Smooth muscle cell (in vitro differentiated cells): ENCODE data around the gene OR2A5. TPM values are rescaled to one million over a fixed set of nuclear protein-coding genes. Genes with fewer than 3 reads are reported as not detected.

Source experiments
- DNase-seq: peaks from one replicate; lab custom pipeline; 2025; ENCODE audit not compliant: unreplicated experiment; lab: John Stamatoyannopoulos, UW
- H2AFZ ChIP-seq: fragments of 200-600 bp; sonication (generic); 2 replicates; pipeline ENCODE4 v1.6.0; 2016; ENCODE audit warnings: antibody characterized with exemption, low read depth, mild to moderate bottlenecking
- H3F3A ChIP-seq: fragments of 200-600 bp; sonication (generic); 2 replicates; pipeline ENCODE4 v1.6.0; 2017; ENCODE audit warnings: antibody characterized with exemption, low read depth
- H3K27ac ChIP-seq: fragments of 200-600 bp; sonication (generic); 2 replicates; pipeline ENCODE4 v1.5.1; 2016; ENCODE audit warnings: low read depth, mild to moderate bottlenecking
- H3K27me3 ChIP-seq: fragments of 200-600 bp; sonication (generic); 2 replicates; pipeline ENCODE4 v1.6.1; 2016; ENCODE audit warnings: low read depth, mild to moderate bottlenecking
- H3K36me3 ChIP-seq: fragments of 200-600 bp; sonication (generic); 2 replicates; pipeline ENCODE4 v1.5.1; 2016; ENCODE audit warnings: low read depth
- H3K4me1 ChIP-seq: fragments of 200-600 bp; sonication (generic); 2 replicates; pipeline ENCODE4 v1.5.1; 2016; ENCODE audit warnings: low read depth
- H3K4me2 ChIP-seq: fragments of 200-600 bp; sonication (generic); 2 replicates; pipeline ENCODE4 v1.6.0; 2016; ENCODE audit warnings: mild to moderate bottlenecking
- H3K4me3 ChIP-seq: fragments of 200-600 bp; sonication (generic); 2 replicates; pipeline ENCODE4 v1.5.1; 2016; ENCODE audit warnings: mild to moderate bottlenecking
- H3K79me2 ChIP-seq: fragments of 200-600 bp; sonication (generic); 2 replicates; pipeline ENCODE4 v1.6.0; 2016; ENCODE audit warnings: low read depth, mild to moderate bottlenecking
- H3K9ac ChIP-seq: fragments of 200-600 bp; sonication (generic); 2 replicates; pipeline ENCODE4 v1.6.0; 2016; ENCODE audit warnings: low read depth
- H3K9me3 ChIP-seq: fragments of 200-600 bp; sonication (generic); replicated peaks from 2 replicates; pipeline ENCODE4 v1.5.1; 2016; ENCODE audit warnings: low read depth
- H4K20me1 ChIP-seq: fragments of 200-600 bp; sonication (generic); 2 replicates; pipeline ENCODE4 v1.6.0; 2016; ENCODE audit warnings: low read depth
- CTCF ChIP-seq: fragments of 200-600 bp; sonication (generic); IDR thresholded peaks from 2 replicates; pipeline ENCODE4 v1.5.1; 2017; ENCODE audit warnings: borderline replicate concordance, mild to moderate bottlenecking, antibody characterized with exemption; ENCODE audit not compliant: insufficient read depth, poor library complexity, severe bottlenecking
- polyA plus RNA-seq: library from polyadenylated mRNA; unstranded; fragments of >200 nt; fragmentation: Nextera tagmentation; extraction: Ambion mirVana; gene quantifications from 2 replicates; pipeline ENCODE4 v1.2.1, GENCODE V29; 2016
- small RNA-seq: library from RNA; depleted of rRNA; stranded (forward); fragments of <200 nt; gene quantifications from one replicate; pipeline ENCODE3, GENCODE V24; 2014
- total RNA-seq: library from RNA; depleted of rRNA; stranded (reverse); fragments of >200 nt; gene quantifications from 2 replicates; pipeline ENCODE4 v1.2.3, GENCODE V29; 2014

OR2A5 gene
- total and polyA plus RNA-seq, 2 experiments from 2014 or later: not detected

DNA sequence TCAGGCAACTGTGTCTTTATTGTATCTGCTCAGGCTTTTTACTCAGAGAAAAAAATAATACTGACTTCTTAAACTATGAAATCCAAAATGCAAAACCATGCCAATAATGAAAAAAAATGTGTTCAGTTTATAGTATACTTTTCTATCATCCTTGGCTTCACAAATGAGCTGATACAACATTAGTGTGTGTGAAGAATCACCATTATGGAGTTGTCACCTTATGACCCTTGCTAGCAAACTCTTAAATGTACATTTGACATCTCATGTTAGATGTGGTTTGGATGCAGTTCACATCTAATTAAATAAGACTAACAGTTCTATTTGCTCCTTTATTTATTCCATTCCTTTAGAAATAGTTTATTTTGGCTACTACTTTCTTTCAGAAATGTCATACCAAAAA lies 56.5 kb downstream of the OR2A5 start:
- Histone ChIP-seq H3K36me3 (no peaks in the 10 kb centered on the region), H3K4me1 (no peaks in the 10 kb centered on the region), H4K20me1 (no peaks in the 10 kb centered on the region), H3K27me3 (no peaks in the 10 kb centered on the region), H3K79me2 (no peaks in the 10 kb centered on the region), H3K9ac (no peak overlapping the region), H3K4me2 (no peak overlapping the region), H3K9me3 (no peaks in the 10 kb centered on the region), H3F3A (no peaks in the 10 kb centered on the region), H2AFZ (no peak overlapping the region), H3K27ac (no peak overlapping the region), H3K4me3 (no peak overlapping the region)
- no peak for TF ChIP-seq CTCF
- DNase-seq: no peak

Small RNA genes within 50 kb of the gene (small RNA-seq; reads per million reads assigned to genes)
- gene OR2A41P: not detected

Other genes starting within 250 kb of the OR2A5 start
- gene TCAF1, start 146.8 kb upstream of the OR2A5 start, total RNA-seq: 177 and 237 TPM in 2 replicates
- gene TCAF1, start 146.8 kb upstream of the OR2A5 start, polyA plus RNA-seq: 108 and 147 TPM in 2 replicates
- gene OR2F2, start 113.7 kb upstream of the OR2A5 start, total RNA-seq: not detected in 2 replicates
- gene OR2F2, start 113.7 kb upstream of the OR2A5 start, polyA plus RNA-seq: not detected in 2 replicates
- gene OR2F1, start 94.1 kb upstream of the OR2A5 start, total RNA-seq: not detected in 2 replicates
- not detected in 2 replicates for gene OR2F1, start 94.1 kb upstream of the OR2A5 start, polyA plus RNA-seq
- not detected in 2 replicates for gene OR6B1, start 48.6 kb upstream of the OR2A5 start, total RNA-seq
- gene OR6B1, start 48.6 kb upstream of the OR2A5 start, polyA plus RNA-seq: not detected in 2 replicates
- gene OR2A25, start 20.9 kb downstream of the OR2A5 start, total RNA-seq: not detected in 2 replicates
- gene OR2A25, start 20.9 kb downstream of the OR2A5 start, polyA plus RNA-seq: not detected in 2 replicates
- not detected in 2 replicates for gene OR2A12, start 37.3 kb downstream of the OR2A5 start, total RNA-seq
- gene OR2A12, start 37.3 kb downstream of the OR2A5 start, polyA plus RNA-seq: not detected in 2 replicates
- gene OR2A2, start 60.6 kb downstream of the OR2A5 start, total RNA-seq: not detected in 2 replicates
- gene OR2A2, start 60.6 kb downstream of the OR2A5 start, polyA plus RNA-seq: not detected in 2 replicates
- gene OR2A14, start 74.2 kb downstream of the OR2A5 start, total RNA-seq: not detected in 2 replicates
- not detected in 2 replicates for gene OR2A14, start 74.2 kb downstream of the OR2A5 start, polyA plus RNA-seq
- 1.2 and 1.8 TPM in 2 replicates for gene CTAGE4, start 134.5 kb downstream of the OR2A5 start, total RNA-seq
- 0.61 and 1.4 TPM in 2 replicates for gene CTAGE4, start 134.5 kb downstream of the OR2A5 start, polyA plus RNA-seq
- 4.7 and 6.7 TPM in 2 replicates for gene ARHGEF35, start 146.9 kb downstream of the OR2A5 start, total RNA-seq
- gene ARHGEF35, start 146.9 kb downstream of the OR2A5 start, polyA plus RNA-seq: 4.2 and 7.5 TPM in 2 replicates
- gene OR2A42, start 190.7 kb downstream of the OR2A5 start, total RNA-seq: 0.40 TPM in 1 of 2 replicates, not detected in the other
- 0.11 TPM in 1 of 2 replicates, not detected in the other for gene OR2A42, start 190.7 kb downstream of the OR2A5 start, polyA plus RNA-seq
- 0.22 and 2.2 TPM in 2 replicates for gene OR2A7, start 215.8 kb downstream of the OR2A5 start, total RNA-seq
- gene OR2A7, start 215.8 kb downstream of the OR2A5 start, polyA plus RNA-seq: 0.30 and 0.67 TPM in 2 replicates
- gene CTAGE8, start 220.3 kb downstream of the OR2A5 start, total RNA-seq: 1.3 and 3.9 TPM in 2 replicates
- gene CTAGE8, start 220.3 kb downstream of the OR2A5 start, polyA plus RNA-seq: 0.11 and 0.65 TPM in 2 replicates